Left lung (tissue), 10 donors: ENCODE measurements around the gene GSG1L. TPM values are rescaled to one million over a fixed set of nuclear protein-coding genes. Genes with fewer than 3 reads are reported as not detected.
A peak's percentile ranks its signal among the peaks of the same experiment; 100 is the strongest.

ENCODE experiments used
- ATAC-seq: fragments of 200-7000 bp; cut with Tn5 transposase; one replicate; pipeline ENCODE4 v1.9.1; 2020; ENCODE audit warnings: moderate library complexity
- DNase-seq, 4 donors: peaks; one replicate each; pipeline ENCODE4 v3.0.0-alpha.2; 2013 to 2020
- H3K27ac ChIP-seq, 2 donors: fragments of 200-600 bp; sonication (generic) in 1 of 2; one replicate each; pipeline versions ENCODE4 v1.5.0 to v1.8.0; 2020 to 2021
- H3K27me3 ChIP-seq, 2 donors: fragments of 200-600 bp; sonication (generic) in 1 of 2; one replicate each; pipeline versions ENCODE4 v1.5.0 to v1.8.0; 2020 to 2021
- H3K36me3 ChIP-seq, 2 donors: fragments of 200-600 bp; sonication (generic) in 1 of 2; one replicate each; pipeline versions ENCODE4 v1.5.0 to v1.8.0; 2020 to 2021
- H3K4me1 ChIP-seq, 2 donors: fragments of 200-600 bp; one replicate each; pipeline ENCODE4 v1.8.0; 2021
- H3K4me3 ChIP-seq, 2 donors: fragments of 200-600 bp; sonication (generic) in 1 of 2; one replicate each; pipeline versions ENCODE4 v1.5.0 to v1.8.0; 2020 to 2021; ENCODE audit warnings: mild to moderate bottlenecking in 1 of 2
- H3K9me3 ChIP-seq, 2 donors: fragments of 200-600 bp; sonication (generic) in 1 of 2; one replicate each; pipeline versions ENCODE4 v1.5.0 to v1.8.0; 2020 to 2021
- intact Hi-C, 2 donors: fragments of 100-400 bp; cut with DNase I; formaldehyde crosslinking; loops; one replicate each; pipeline versions ENCODE4 v1.11.2 to v1.14.2; 2022
- polyA plus RNA-seq, 6 donors: library from polyadenylated mRNA; unstranded; fragments of 120-200 nt; gene quantifications; one replicate each; pipeline ENCODE4 v1.2.1, GENCODE V29; 2013; ENCODE audit not compliant: insufficient read length in 6 of 6
- total RNA-seq, 2 donors: library from RNA; stranded (reverse); fragmentation: NEBNext Ultra II Directional; extraction: Animal tissue kit (Norgen Biotek cat#: 25700); gene quantifications; one replicate each; pipeline ENCODE4 v1.2.1, GENCODE V29; 2021
- TF ChIP-seq, protein P1 (sequence below), 2 donors: fragments of 200-600 bp; sonication (generic) in 1 of 2; IDR thresholded peaks; one replicate each; pipeline versions ENCODE4 v1.5.0 to v1.8.0; 2021; ENCODE audit warnings: antibody characterized with exemption in 2 of 2
- donor health status: DM: no; HTN: yes; CAD: no.
- donor health status: DM: no; HTN: no; CAD: no.

The GSG1L gene
- total and polyA plus RNA-seq, 8 donors: 0.20 to 1.2 (median 0.65) TPM; not detected in 1

DNA sequence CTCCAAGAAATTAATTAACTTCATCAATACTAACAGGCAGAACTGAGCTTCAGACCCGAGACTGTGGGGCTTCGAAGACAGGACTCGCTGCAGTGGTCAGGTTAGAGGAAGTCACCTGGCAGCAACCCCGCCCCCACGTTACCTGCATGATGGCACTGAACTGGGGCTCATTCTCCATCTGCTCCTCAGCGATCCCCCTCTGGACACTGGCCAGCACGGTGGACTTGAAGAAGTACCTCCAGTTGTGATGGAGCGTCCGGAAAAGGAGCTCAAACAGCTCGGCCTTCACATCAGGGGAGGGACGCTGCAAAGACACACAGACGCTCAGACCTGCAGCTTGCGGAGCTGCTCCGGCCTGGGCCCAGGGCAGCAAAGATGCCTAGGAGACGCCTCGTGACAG is 40.9 kb upstream of the GSG1L start:
- ATAC-seq (no peak), DNase-seq (peak in 2 of 4 donors; percentile 20 to 49)
- intact Hi-C loops: no loop called here
- Histone ChIP-seq H3K36me3 (peaks cover 0 to 100% of the 10 kb centered on the region in 2 donors), H3K27ac (no peak overlapping the region), H3K27me3 (no peaks in the 10 kb centered on the region), H3K4me1 (peaks cover 0 to 8% of the 10 kb centered on the region in 2 donors), H3K9me3 (no peaks in the 10 kb centered on the region), H3K4me3 (no peak overlapping the region)
- TF ChIP-seq, protein P1, sequence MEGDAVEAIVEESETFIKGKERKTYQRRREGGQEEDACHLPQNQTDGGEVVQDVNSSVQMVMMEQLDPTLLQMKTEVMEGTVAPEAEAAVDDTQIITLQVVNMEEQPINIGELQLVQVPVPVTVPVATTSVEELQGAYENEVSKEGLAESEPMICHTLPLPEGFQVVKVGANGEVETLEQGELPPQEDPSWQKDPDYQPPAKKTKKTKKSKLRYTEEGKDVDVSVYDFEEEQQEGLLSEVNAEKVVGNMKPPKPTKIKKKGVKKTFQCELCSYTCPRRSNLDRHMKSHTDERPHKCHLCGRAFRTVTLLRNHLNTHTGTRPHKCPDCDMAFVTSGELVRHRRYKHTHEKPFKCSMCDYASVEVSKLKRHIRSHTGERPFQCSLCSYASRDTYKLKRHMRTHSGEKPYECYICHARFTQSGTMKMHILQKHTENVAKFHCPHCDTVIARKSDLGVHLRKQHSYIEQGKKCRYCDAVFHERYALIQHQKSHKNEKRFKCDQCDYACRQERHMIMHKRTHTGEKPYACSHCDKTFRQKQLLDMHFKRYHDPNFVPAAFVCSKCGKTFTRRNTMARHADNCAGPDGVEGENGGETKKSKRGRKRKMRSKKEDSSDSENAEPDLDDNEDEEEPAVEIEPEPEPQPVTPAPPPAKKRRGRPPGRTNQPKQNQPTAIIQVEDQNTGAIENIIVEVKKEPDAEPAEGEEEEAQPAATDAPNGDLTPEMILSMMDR (IDR thresholded peaks at IDR 0.05): no peak

DNA sequence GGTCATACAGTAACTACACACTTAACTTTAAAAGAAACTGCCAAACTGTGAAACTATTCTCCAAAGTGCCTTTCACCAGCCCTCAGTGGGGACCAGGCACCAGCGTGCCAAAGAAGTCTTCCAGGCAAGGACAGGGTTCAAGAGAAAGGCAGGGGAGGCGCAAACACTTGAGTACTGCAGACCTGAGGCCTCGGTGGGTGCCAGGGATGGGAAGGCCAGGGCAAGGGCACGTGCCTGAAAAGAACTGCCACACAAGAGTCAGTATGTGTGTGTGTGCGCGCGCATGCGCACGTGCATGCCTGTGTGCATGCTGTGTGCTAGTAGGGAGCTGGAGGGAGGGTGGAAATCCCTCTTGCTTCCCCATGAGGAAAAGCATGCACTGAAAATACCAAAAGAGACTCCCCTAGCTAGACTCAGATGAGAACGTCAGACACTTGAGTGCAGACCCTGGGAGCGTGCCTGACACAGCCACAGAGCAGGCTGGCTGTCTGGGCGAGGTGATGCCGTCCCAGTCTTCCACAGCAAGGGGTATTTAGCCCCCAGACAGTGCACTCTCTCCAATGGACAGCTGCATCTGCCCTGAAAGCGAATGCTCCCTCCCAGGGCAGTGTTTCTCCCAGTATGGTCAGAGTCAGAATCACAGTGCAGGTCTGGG is 40.1 kb upstream of the GSG1L start:
- H3K4me3 ChIP-seq: no peak overlapping the region
- H3K9me3 ChIP-seq: no peaks in the 10 kb centered on the region
- TF ChIP-seq, protein P1 (IDR thresholded peaks at IDR 0.05): no peak
- ATAC-seq (no peak), DNase-seq (peak in 2 of 4 donors; percentile 20 to 38)
- H3K36me3 ChIP-seq: peaks cover 0 to 100% of the 10 kb centered on the region in 2 donors
- no peaks in the 10 kb centered on the region for H3K27me3 ChIP-seq
- H3K4me1 ChIP-seq: peaks cover 0 to 2% of the 10 kb centered on the region in 2 donors
- intact Hi-C loops: no loop called here
- no peak overlapping the region for H3K27ac ChIP-seq

DNA sequence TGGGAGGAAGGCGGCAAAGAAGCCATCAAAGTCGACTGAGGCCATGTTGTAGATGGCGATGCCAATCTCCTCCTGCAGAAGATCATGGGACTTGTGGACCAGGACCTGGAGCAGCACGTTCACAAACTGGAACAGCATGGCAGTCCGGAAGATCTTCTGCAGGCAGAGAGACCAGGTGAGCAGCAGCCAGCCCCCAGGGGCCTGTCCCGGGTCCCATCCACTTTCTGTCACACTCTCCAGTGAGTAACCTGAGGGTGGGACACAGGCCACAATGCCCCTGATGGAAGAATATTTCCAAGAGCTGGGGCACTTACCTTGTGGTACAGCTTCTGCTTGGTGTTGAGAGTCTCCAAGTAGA is 38.0 kb upstream of the GSG1L start:
- H3K9me3 ChIP-seq: no peaks in the 10 kb centered on the region
- DNase-seq (peak in 2 of 4 donors; percentile 10 to 38), ATAC-seq (no peak)
- H3K36me3 ChIP-seq: peaks cover 0 to 100% of the 10 kb centered on the region in 2 donors
- intact Hi-C loops: no loop called here
- H3K27ac ChIP-seq: no peak overlapping the region
- H3K4me3 ChIP-seq: no peak overlapping the region
- TF ChIP-seq, protein P1 (IDR thresholded peaks at IDR 0.05): no peak
- no peaks in the 10 kb centered on the region for H3K27me3 ChIP-seq
- no peaks in the 10 kb centered on the region for H3K4me1 ChIP-seq

DNA sequence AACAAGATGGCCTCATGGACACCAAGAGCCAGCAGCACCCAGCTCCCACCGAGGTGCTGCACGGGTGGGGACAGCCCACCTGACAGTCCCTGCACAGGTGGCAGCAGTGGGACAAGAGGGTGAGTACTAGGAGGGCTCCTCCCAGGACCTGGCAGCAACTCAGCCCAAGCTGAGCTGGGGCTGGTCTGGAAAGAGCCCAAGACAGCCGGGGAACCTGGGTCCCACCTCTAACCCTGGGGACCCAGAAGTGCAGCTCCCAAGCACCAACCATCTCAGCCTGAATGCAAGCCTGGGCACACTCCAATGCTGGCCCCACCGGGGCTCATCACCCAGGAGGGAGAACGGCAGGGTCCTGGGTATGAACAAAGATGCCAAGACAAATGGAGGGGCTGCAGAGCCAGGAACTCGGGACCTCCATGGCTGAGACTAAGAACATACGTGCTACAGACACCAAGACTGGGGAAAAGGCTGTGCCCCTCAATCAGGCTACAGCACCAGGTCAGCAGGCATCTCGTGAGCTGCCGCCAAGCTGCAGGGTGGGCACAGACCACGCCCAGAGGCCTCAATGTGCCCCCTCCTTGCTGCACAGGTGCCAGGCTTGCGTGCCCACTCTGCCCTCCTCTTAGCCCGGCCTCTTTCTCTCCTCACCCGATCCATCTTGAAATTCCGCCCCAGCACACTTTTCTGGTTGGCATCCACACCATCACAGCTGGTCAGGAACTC is 37.5 kb upstream of the GSG1L start:
- Histone ChIP-seq H3K9me3 (no peaks in the 10 kb centered on the region), H3K4me1 (no peaks in the 10 kb centered on the region), H3K36me3 (peaks cover 0 to 100% of the 10 kb centered on the region in 2 donors), H3K27ac (no peak overlapping the region), H3K27me3 (no peaks in the 10 kb centered on the region), H3K4me3 (no peak overlapping the region)
- TF ChIP-seq, protein P1 (IDR thresholded peaks at IDR 0.05): no peak
- intact Hi-C loops: no loop called here
- peak in 2 of 4 donors; percentile 22 to 41 for DNase-seq
- no peak for ATAC-seq
